ENCODE results near the gene KIF20B. TPM values are rescaled to one million over a fixed set of nuclear protein-coding genes. Genes with fewer than 3 reads are reported as not detected.
"Not testable (repeated sequence)": the region's sequence is repeated elsewhere in the genome, so short reads cannot be mapped to it uniquely, and the experiment has no call there.

Gene KIF20B
- total and polyA plus RNA-seq, 4 experiments from 2014 or later: 8.0 to 21.4 (median 18.3) TPM

- CTCF ChIA-PET (ENCODE audit: partially characterized antibody): interaction anchor here (1.0 kb wide), 1 partner anchor 11 kb away, joined by 3 read pairs; no protein-coding TSS in a partner anchor
These were observed 108.4 kb downstream of the KIF20B start for GRCh38 chr10:89809766-89810165.

GRCh38 chr10:89810908-89811525 is 109.6 kb downstream of the KIF20B start:
- no peaks in the 10 kb centered on the region for H3K27me3 ChIP-seq (ENCODE audit: insufficient read depth, low read length)
- H3K9me3 ChIP-seq (ENCODE audit: control insufficient read depth in 1 of 2, low read length in 2 of 2): no peaks in the 10 kb centered on the region
- Mint-ChIP-seq H3K4me1 (no peaks in the 10 kb centered on the region), H3K36me3 (no peaks in the 10 kb centered on the region), H3K27ac (no peak overlapping the region), H3K4me3 (no peak overlapping the region), H3K9me3 (no peaks in the 10 kb centered on the region), H3K27me3 (peaks cover 2 to 8% of the 10 kb centered on the region in 2 donors)
- DNase-seq: no peak
- H3K4me3 ChIP-seq (ENCODE audit: low read length in 2 of 2): no peak overlapping the region
- CTCF ChIA-PET (ENCODE audit: partially characterized antibody): no interaction called here
- intact Hi-C loops (cut with micrococcal nuclease): no loop called here
- no peaks in the 10 kb centered on the region for H3K36me3 ChIP-seq (ENCODE audit: insufficient read depth, low read length)
- no peaks in the 10 kb centered on the region for H3K4me1 ChIP-seq (ENCODE audit: insufficient read depth, low read length)
- POLR2A ChIA-PET (ENCODE audit: partially characterized antibody): no interaction called here
- no peak overlapping the region for H3K27ac ChIP-seq (ENCODE audit: low read depth, low read length)

More at GRCh38 chr10:89809766-89810165, 108.4 kb downstream of the KIF20B start:
- Mint-ChIP-seq H3K27me3 (peaks cover 2 to 7% of the 10 kb centered on the region in 2 donors), H3K4me1 (peaks cover 0 to 4% (median 2%) of the 10 kb centered on the region in 4 donors), H3K27ac (no peak overlapping the region), H3K9me3 (no peaks in the 10 kb centered on the region), H3K4me3 (no peak overlapping the region), H3K36me3 (no peaks in the 10 kb centered on the region)
- POLR2A ChIA-PET (ENCODE audit: partially characterized antibody): no interaction called here
- no peak overlapping the region for H3K4me3 ChIP-seq (ENCODE audit: low read length in 2 of 2)
- H3K27ac ChIP-seq (ENCODE audit: low read depth, low read length): no peak overlapping the region
- no peak for DNase-seq
- intact Hi-C loops (cut with micrococcal nuclease): no loop called here
- no peaks in the 10 kb centered on the region for H3K4me1 ChIP-seq (ENCODE audit: insufficient read depth, low read length)
- H3K27me3 ChIP-seq (ENCODE audit: insufficient read depth, low read length): no peaks in the 10 kb centered on the region
- no peaks in the 10 kb centered on the region for H3K36me3 ChIP-seq (ENCODE audit: insufficient read depth, low read length)
- no peaks in the 10 kb centered on the region for H3K9me3 ChIP-seq (ENCODE audit: control insufficient read depth in 1 of 2, low read length in 2 of 2)

- H3K36me3 ChIP-seq (ENCODE audit: insufficient read depth, low read length): no peaks in the 10 kb centered on the region
- ChIA-PET CTCF (ENCODE audit: partially characterized antibody) (no interaction called here), POLR2A (ENCODE audit: partially characterized antibody) (no interaction called here)
- no peaks in the 10 kb centered on the region for H3K9me3 ChIP-seq (ENCODE audit: control insufficient read depth in 1 of 2, low read length in 2 of 2)
- H3K27me3 ChIP-seq (ENCODE audit: insufficient read depth, low read length): no peaks in the 10 kb centered on the region
- H3K27ac Mint-ChIP-seq: no peak overlapping the region
- no peaks in the 10 kb centered on the region for H3K4me1 ChIP-seq (ENCODE audit: insufficient read depth, low read length)
- no peak overlapping the region for H3K27ac ChIP-seq (ENCODE audit: low read depth, low read length)
- intact Hi-C loops (cut with micrococcal nuclease): no loop called here
- no peaks in the 10 kb centered on the region for H3K4me1 Mint-ChIP-seq
- no peak for DNase-seq
- peaks cover 2 to 3% of the 10 kb centered on the region in 2 donors for H3K27me3 Mint-ChIP-seq
- H3K4me3 Mint-ChIP-seq: no peak overlapping the region
- H3K4me3 ChIP-seq (ENCODE audit: low read length in 2 of 2): no peak overlapping the region
- no peaks in the 10 kb centered on the region for H3K9me3 Mint-ChIP-seq
- H3K36me3 Mint-ChIP-seq: no peaks in the 10 kb centered on the region
These were observed 112.2 kb downstream of the KIF20B start for GRCh38 chr10:89813546-89813945.

GRCh38 chr10:89814278-89814677 is 112.9 kb downstream of the KIF20B start:
- DNase-seq: no peak
- H3K27ac Mint-ChIP-seq: no peak overlapping the region
- H3K4me3 Mint-ChIP-seq: no peak overlapping the region
- H3K36me3 ChIP-seq (ENCODE audit: insufficient read depth, low read length): no peaks in the 10 kb centered on the region
- H3K9me3 Mint-ChIP-seq: peaks cover 0 to 6% (median under 1%) of the 10 kb centered on the region in 8 donors
- H3K9me3 ChIP-seq (ENCODE audit: control insufficient read depth in 1 of 2, low read length in 2 of 2): no peaks in the 10 kb centered on the region
- no peaks in the 10 kb centered on the region for H3K4me1 ChIP-seq (ENCODE audit: insufficient read depth, low read length)
- ChIA-PET CTCF (ENCODE audit: partially characterized antibody) (interaction anchor here (1.2 kb wide), 1 partner anchor 8 kb away, joined by 5 read pairs; no protein-coding TSS in a partner anchor), POLR2A (ENCODE audit: partially characterized antibody) (no interaction called here)
- H3K36me3 Mint-ChIP-seq: no peaks in the 10 kb centered on the region
- H3K4me3 ChIP-seq (ENCODE audit: low read length in 2 of 2): no peak overlapping the region
- no peak overlapping the region for H3K27ac ChIP-seq (ENCODE audit: low read depth, low read length)
- H3K4me1 Mint-ChIP-seq: no peaks in the 10 kb centered on the region
- H3K27me3 Mint-ChIP-seq: peaks cover 2 to 3% of the 10 kb centered on the region in 2 donors
- intact Hi-C loops (cut with micrococcal nuclease): no loop called here
- H3K27me3 ChIP-seq (ENCODE audit: insufficient read depth, low read length): no peaks in the 10 kb centered on the region

- no peak overlapping the region for H3K4me3 Mint-ChIP-seq
- H3K9me3 Mint-ChIP-seq: peaks cover 0 to 10% (median 2%) of the 10 kb centered on the region in 8 donors
- H3K27me3 ChIP-seq (ENCODE audit: insufficient read depth, low read length): no peaks in the 10 kb centered on the region
- H3K9me3 ChIP-seq (ENCODE audit: control insufficient read depth in 1 of 2, low read length in 2 of 2): no peaks in the 10 kb centered on the region
- ChIA-PET POLR2A (ENCODE audit: partially characterized antibody) (no interaction called here), CTCF (ENCODE audit: partially characterized antibody) (interaction anchor here (1.2 kb wide), 1 partner anchor 9 kb away, joined by 5 read pairs; no protein-coding TSS in a partner anchor)
- H3K27me3 Mint-ChIP-seq: peaks cover 5 to 7% of the 10 kb centered on the region in 2 donors
- intact Hi-C loops (cut with micrococcal nuclease): no loop called here
- H3K4me1 Mint-ChIP-seq: no peaks in the 10 kb centered on the region
- no peak overlapping the region for H3K27ac ChIP-seq (ENCODE audit: low read depth, low read length)
- H3K27ac Mint-ChIP-seq: no peak overlapping the region
- no peak overlapping the region for H3K4me3 ChIP-seq (ENCODE audit: low read length in 2 of 2)
- no peaks in the 10 kb centered on the region for H3K36me3 ChIP-seq (ENCODE audit: insufficient read depth, low read length)
- DNase-seq: no peak
- no peaks in the 10 kb centered on the region for H3K4me1 ChIP-seq (ENCODE audit: insufficient read depth, low read length)
- no peaks in the 10 kb centered on the region for H3K36me3 Mint-ChIP-seq
These were observed 113.9 kb downstream of the KIF20B start for GRCh38 chr10:89815049-89815853.

- CTCF ChIA-PET (ENCODE audit: partially characterized antibody); H3K27ac Mint-ChIP-seq; H3K4me1 Mint-ChIP-seq; H3K9me3 ChIP-seq (ENCODE audit: control insufficient read depth in 1 of 2, low read length in 2 of 2); H3K36me3 Mint-ChIP-seq; intact Hi-C loops (cut with micrococcal nuclease); H3K27me3 Mint-ChIP-seq; POLR2A ChIA-PET (ENCODE audit: partially characterized antibody); H3K4me3 ChIP-seq (ENCODE audit: low read length in 2 of 2); H3K27me3 ChIP-seq (ENCODE audit: insufficient read depth, low read length); H3K4me1 ChIP-seq (ENCODE audit: insufficient read depth, low read length); H3K27ac ChIP-seq (ENCODE audit: low read depth, low read length); H3K4me3 Mint-ChIP-seq; DNase-seq; H3K36me3 ChIP-seq (ENCODE audit: insufficient read depth, low read length): not testable (repeated sequence)
- peaks cover 0 to 10% (median 2%) of the 10 kb centered on the region in 8 donors for H3K9me3 Mint-ChIP-seq
These were observed 117.6 kb downstream of the KIF20B start for GRCh38 chr10:89819008-89819407.
